GM10248 (cell line): ENCODE measurements around the gene FDXACB1.
"Not testable (repeated sequence)": the region's sequence is repeated elsewhere in the genome, so short reads cannot be mapped to it uniquely, and the experiment has no call there.

Experiments
- CTCF ChIA-PET: fragments of 300-600 bp; sonication (Branson Sonifier 250); formaldehyde crosslinking; extraction: SDS; loops from one replicate; lab custom pipeline; 2021; ENCODE audit warnings: antibody characterized with exemption; lab: Yijun Ruan, JAX
- POLR2A ChIA-PET: fragments of 350-650 bp; sonication (Branson Sonifier 250); formaldehyde crosslinking; extraction: SDS; loops from one replicate; lab custom pipeline; 2020; ENCODE audit warnings: antibody characterized with exemption; lab: Yijun Ruan, JAX
- DNase-seq: peaks from one replicate; pipeline ENCODE4 v3.0.0; 2012; ENCODE audit errors: extremely low spot score
- TF ChIP-seq, protein P1 (sequence below): IDR thresholded peaks from 2 replicates; pipeline ENCODE4 v1.5.1; 2012; ENCODE audit warnings: mild to moderate bottlenecking, low read depth; ENCODE audit errors: extremely low read depth, missing control alignments, control extremely low read depth

The FDXACB1 gene

DNA sequence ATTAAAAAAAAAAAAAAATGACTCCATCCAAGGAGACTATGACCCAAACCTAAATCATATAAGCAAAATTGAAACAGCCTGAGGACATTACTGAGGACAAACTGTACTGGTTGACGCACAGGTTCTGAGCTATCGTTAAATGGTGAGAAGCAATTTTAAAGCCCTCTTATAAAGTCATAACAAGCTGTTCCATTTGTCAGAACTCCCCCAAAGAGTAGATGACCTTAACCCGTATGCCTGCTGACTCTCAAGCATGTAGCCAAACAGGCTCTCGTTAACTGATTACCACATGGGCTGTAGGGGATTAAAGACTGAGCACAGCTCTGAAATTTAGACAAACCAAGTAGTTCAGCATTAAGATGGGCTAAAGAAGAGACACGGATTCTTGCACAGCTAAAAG, 30.4 kb upstream of the FDXACB1 start:
- CTCF ChIA-PET = interaction anchor here (1.2 to 3.3 kb wide), 3 partner anchors 12 to 22 kb away, joined by 3 to 13 read pairs (median 3); no protein-coding TSS in a partner anchor
- POLR2A ChIA-PET = no interaction called here
- TF ChIP-seq, protein P1, sequence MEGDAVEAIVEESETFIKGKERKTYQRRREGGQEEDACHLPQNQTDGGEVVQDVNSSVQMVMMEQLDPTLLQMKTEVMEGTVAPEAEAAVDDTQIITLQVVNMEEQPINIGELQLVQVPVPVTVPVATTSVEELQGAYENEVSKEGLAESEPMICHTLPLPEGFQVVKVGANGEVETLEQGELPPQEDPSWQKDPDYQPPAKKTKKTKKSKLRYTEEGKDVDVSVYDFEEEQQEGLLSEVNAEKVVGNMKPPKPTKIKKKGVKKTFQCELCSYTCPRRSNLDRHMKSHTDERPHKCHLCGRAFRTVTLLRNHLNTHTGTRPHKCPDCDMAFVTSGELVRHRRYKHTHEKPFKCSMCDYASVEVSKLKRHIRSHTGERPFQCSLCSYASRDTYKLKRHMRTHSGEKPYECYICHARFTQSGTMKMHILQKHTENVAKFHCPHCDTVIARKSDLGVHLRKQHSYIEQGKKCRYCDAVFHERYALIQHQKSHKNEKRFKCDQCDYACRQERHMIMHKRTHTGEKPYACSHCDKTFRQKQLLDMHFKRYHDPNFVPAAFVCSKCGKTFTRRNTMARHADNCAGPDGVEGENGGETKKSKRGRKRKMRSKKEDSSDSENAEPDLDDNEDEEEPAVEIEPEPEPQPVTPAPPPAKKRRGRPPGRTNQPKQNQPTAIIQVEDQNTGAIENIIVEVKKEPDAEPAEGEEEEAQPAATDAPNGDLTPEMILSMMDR = no peak
- DNase-seq = no peak

DNA sequence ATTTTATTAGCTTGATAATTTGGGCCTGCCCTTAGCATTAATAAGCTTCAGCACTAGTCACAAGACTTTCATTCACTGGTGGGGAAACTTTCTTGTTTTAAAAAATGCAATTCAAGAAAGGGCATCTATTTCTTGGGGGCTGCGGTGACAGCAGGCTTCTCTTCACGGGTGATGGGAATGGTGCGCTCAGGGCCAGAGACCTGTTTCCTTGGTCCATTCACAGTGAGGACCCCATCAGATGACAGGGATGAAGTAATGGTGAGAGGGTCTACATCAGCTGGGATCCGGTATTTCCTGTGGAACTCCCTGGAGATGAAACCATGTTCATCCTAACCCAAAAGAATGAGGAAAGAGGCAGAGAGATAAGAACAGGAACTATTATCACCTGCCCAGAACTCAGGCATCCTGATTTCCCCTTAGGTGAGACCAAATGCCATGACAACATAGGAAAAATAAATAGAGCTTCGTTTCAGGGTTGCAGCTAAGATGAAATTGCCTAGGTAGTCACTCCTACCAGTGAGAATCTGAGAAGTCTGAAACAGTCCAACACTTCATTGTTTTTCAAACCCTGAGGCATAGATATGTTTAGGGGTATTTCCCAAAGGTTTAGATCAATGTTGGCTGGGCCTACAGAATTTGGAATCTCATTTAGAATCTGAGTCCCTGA, 29.8 kb upstream of the FDXACB1 start:
- no peak for DNase-seq
- TF ChIP-seq, protein P1 = no peak
- POLR2A ChIA-PET = no interaction called here
- CTCF ChIA-PET = interaction anchor here (1.2 to 3.3 kb wide), 4 partner anchors 11 to 23 kb away, joined by 3 to 13 read pairs (median 5); no protein-coding TSS in a partner anchor

DNA sequence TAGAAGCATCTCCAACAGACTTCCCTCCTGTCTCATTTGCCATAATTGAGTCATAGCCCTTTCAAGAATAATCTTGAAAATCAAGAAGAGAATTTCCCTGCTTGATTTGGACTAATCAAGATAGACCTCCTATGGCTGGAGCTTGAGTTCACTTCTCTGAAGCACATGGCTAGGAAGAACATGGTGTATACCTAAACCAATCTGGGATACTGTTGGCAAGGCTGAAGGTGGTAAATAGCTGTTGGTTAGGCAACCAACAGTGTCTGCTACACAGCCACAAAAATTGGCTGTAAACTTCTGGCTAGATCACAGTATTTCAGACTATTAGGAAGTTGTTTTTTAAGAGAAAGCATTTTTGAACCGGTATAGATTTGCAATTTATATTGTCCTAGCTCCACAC, 27.7 kb upstream of the FDXACB1 start:
- CTCF ChIA-PET = interaction anchor here (0.9 kb wide), 1 partner anchor 11 kb away, joined by 5 read pairs; no protein-coding TSS in a partner anchor
- TF ChIP-seq, protein P1 = no peak
- POLR2A ChIA-PET = no interaction called here
- no peak for DNase-seq

DNA sequence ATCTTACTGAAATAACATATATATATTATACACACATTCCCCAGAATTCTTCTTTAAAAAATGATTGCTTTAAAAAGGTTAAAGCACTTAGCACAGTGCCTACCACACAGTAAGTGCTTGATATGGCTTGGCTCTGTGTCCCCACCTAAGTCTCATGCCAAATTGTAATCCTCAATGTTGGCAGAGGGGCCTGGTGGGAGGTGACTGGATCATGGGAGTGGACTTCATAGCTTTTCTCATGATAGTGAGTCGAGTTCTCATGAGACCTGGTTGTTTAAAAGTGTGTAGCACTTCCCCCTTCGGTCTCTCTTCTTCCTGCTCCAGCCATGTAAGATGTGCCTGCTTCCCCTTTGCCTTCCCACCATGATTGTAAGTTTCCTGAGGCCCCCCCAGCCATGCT, 26.4 kb upstream of the FDXACB1 start:
- POLR2A ChIA-PET = no interaction called here
- CTCF ChIA-PET = interaction anchor here (1.3 kb wide), 1 partner anchor 9 kb away, joined by 3 read pairs; no protein-coding TSS in a partner anchor
- DNase-seq = no peak
- TF ChIP-seq, protein P1 = no peak

DNA sequence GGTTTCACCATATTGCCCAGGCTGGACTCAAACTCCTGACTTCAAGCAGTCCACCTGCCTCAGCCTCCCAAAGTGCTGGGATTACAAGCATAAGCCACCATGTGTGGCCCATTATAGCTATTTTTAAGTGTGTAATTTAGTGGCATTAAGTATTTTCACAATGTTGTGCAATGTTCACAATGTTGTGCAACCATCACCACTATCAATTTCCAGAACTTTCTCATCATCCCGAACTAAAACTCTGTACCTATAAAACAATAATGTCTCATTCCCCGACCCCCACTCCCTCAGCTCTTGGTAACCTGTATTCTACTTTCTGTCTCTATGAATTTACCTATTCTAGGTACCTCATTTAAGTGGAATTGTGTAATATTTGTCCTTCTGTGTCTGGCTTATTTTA, 7.9 kb upstream of the FDXACB1 start:
- ChIA-PET CTCF (interaction anchor here (1.1 to 2.0 kb wide), 3 partner anchors 15 to 109 kb away, joined by 3 to 5 read pairs (median 4); partner anchors contain the start of gene ALG9), POLR2A (no interaction called here)
- TF ChIP-seq, protein P1 = no peak
- DNase-seq = no peak

DNA sequence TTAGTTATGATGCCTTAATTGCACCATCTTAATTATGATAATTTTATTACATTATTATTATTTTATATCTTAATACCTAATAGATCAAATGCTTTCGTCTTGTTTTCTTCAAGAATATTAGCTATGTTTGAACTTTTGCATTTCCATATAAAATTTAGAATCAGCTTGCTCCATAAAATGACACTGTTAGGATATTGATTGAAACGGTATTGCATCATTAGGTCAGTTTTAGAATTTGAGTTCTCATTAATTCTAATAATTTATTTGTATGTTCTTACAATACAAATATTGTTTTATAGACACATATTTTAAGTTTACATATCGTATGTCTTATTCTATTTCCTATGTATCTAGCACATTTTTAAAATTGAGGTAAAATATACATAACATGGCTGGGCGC, 7.1 kb upstream of the FDXACB1 start:
- no peak for DNase-seq
- POLR2A ChIA-PET = no interaction called here
- CTCF ChIA-PET = interaction anchor here (0.7 to 2.0 kb wide), 5 partner anchors 9 to 109 kb away, joined by 3 to 5 read pairs (median 3); no protein-coding TSS in a partner anchor
- TF ChIP-seq, protein P1 = no peak

DNA sequence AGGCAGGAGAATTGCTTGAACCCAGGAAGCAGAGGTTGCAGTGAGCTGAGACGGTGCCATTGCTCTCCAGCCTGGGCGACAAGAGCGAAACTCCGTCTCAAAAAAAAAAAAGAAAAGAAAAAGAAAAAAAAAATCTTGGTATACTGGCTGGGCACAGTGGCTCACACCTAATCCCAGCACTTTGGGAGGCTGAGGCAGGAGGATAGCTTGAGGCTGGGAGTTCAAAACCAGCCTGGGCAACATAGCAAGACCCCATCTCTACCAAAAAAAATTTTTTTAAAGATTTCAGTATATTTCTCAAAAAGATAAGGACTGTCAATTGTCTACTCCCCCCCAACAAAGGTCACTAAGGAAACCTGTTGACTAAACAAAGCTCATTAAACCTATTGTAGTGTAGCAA, 6.1 kb upstream of the FDXACB1 start:
- POLR2A ChIA-PET, DNase-seq: not testable (repeated sequence)
- CTCF ChIA-PET = interaction anchor here (0.7 to 1.5 kb wide), 3 partner anchors 10 to 47 kb away, joined by 3 to 4 read pairs (median 3); no protein-coding TSS in a partner anchor
